Measurements from ENCODE around the gene ZNF330.

- TF ChIP-seq POLR2A (IDR thresholded peaks at IDR 0.05) (no peak), CTCF (IDR thresholded peaks at IDR 0.05) (no peak)
Measured at GRCh38 chr4:141258558-141258957, 37.9 kb downstream of the ZNF330 start.
